ENCODE results near the gene SERPINA9.

DNA sequence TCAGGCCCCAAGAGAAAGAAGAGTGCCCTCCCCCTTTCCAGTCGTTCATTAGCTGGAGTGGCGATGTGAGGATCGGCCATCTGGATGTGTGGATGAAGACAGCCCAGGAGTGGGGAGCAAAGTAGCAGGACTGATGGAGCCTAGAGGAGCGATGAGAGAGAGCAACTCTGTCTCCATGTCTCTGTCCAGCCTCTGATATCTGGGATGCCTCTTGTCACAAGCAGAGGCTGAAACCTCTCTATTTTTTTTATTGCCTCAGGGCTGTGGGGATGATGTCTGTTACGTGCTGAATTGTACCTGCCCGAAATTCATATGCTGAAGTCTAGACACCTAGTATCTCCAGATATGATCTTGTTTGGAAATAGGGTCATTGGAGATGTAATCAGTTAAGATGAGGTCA, 26.1 kb downstream of the SERPINA9 start:
- TF ChIP-seq SP3 (tag by site-specific recombination; IDR thresholded peaks at IDR 0.05) (no peak), ZNF274 (IDR thresholded peaks at IDR 0.05; ENCODE audit: low read length) (no peak), ZNF274 (tag by site-specific recombination; IDR thresholded peaks at IDR 0.05; ENCODE audit: borderline replicate concordance) (no peak)
- TF ChIP-seq, protein P1, sequence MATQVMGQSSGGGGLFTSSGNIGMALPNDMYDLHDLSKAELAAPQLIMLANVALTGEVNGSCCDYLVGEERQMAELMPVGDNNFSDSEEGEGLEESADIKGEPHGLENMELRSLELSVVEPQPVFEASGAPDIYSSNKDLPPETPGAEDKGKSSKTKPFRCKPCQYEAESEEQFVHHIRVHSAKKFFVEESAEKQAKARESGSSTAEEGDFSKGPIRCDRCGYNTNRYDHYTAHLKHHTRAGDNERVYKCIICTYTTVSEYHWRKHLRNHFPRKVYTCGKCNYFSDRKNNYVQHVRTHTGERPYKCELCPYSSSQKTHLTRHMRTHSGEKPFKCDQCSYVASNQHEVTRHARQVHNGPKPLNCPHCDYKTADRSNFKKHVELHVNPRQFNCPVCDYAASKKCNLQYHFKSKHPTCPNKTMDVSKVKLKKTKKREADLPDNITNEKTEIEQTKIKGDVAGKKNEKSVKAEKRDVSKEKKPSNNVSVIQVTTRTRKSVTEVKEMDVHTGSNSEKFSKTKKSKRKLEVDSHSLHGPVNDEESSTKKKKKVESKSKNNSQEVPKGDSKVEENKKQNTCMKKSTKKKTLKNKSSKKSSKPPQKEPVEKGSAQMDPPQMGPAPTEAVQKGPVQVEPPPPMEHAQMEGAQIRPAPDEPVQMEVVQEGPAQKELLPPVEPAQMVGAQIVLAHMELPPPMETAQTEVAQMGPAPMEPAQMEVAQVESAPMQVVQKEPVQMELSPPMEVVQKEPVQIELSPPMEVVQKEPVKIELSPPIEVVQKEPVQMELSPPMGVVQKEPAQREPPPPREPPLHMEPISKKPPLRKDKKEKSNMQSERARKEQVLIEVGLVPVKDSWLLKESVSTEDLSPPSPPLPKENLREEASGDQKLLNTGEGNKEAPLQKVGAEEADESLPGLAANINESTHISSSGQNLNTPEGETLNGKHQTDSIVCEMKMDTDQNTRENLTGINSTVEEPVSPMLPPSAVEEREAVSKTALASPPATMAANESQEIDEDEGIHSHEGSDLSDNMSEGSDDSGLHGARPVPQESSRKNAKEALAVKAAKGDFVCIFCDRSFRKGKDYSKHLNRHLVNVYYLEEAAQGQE (tag by site-specific recombination; IDR thresholded peaks at IDR 0.05) = peak; percentile 39; the same call in 1 of the 2 replicates
